HG03354 (cell line): ENCODE data around the gene BRD4.

Experiments
- ATAC-seq: cut with Tn5 transposase; IDR thresholded peaks from one replicate; pipeline ENCODE4 v1.9.1; 2021; ENCODE audit warnings: mild to moderate bottlenecking; ENCODE audit not compliant: unreplicated experiment, poor library complexity, severe bottlenecking

Gene BRD4

GRCh38 chr19:15210323-15210781 is 122.0 kb downstream of the BRD4 start:
- ATAC-seq: no peak

- no peak for ATAC-seq
Observed at GRCh38 chr19:15201374-15202023, 130.8 kb downstream of the BRD4 start.

- no peak for ATAC-seq
Observed at GRCh38 chr19:15200553-15201364, 131.6 kb downstream of the BRD4 start, which contains the start of gene NOTCH3. NOTCH3 (minus strand) TSS chr19:15200995; CDS start chr19:15200905, 90 bp downstream.

GRCh38 chr19:15199661-15200552 is 132.4 kb downstream of the BRD4 start:
- ATAC-seq: no peak

DNA sequence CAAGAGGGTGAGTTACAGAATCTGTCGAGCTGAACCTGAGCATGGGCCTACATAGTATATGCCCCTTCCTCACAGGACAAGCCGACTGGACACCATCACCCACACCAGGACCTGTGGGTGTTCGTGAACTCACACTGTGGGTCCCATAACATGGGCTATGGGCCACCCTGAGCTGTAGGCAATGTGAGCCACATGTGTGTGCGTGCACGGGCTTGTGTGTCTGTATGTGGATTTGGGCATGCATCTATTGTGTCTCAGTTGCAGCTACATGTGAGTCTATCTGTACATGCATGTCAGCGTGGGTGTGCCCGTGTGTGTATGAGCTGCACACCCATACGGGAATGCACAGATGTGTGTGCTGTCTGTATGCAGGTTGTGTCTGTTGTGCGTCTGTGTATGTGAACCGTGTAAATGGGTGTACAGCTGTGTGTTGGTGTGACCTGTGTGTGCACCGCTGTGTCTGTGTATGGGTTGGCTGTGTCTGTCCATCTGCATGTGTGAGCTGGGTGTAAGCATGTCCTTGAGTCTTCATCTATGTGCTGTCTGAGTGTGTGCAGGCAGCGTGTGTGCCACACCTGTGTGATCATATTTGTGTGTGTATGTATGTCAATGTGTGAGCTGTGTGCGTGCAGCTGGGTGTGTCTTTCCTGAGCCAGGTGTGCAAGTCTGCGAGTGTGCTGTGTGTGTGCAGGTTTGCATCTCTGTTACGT is 133.2 kb downstream of the BRD4 start:
- ATAC-seq: no peak

GRCh38 chr19:15197942-15198341 is 134.4 kb downstream of the BRD4 start:
- ATAC-seq: no peak

DNA sequence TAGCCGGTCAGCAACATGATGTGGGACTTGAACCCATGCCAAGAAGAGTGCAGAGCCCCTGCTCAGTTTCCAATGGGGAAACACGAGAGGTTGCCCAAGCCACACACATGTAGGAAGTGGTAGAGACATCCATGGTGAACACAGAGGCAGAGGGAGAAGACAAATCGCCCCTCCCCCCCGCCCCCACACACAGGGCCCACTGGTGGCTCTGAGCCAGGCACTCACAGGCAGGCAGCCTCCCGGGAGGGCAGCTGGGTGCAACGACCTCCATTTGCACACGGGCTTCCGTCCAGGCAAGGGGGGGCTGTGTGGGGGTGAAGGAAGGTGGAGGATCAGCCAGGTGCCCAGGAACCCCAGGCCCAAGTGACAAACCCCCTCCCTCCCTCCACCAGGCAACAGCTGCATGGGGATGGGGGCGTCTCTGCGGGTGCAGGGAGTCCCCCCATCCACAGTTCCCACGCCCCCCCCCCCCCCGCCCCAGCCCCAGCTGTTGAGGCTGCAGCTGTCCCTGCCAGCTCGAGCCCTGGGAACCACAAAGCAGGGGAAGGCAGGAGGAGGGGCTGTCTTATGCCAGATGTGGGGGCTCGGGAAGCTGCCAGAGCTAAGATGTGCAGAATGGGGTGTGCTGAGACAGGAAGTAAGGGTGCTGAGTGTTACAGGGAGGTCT is 134.9 kb downstream of the BRD4 start:
- no peak for ATAC-seq

DNA sequence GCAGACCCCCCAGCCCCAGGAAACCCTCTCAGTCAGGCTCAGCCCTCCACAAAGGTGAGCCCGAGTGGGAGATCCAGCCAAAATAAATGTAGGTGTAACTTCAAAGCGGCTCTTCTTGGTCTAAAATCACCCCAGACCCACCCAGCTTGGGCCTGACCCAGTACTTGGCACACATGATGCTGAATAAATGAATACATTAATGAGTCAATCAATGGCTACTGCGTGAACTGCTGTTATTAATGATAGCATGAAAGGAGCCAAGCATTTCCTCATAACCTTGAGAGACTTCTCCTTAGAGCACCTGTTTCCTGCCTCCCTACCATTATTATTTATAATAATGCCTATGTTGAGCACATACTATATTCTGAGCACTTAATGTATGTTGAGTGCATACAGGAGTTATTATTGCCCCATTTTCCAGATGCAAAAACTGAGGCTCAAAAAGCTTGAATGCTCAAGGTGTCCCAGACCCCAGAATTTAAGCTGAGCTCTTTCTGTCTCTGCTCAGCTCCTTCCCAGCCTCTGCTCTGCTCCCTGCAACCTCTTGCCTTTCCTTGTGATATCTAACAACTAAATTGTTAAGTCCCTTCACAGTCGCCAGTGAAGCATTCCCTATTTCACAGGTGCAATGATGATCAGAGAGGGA is 135.9 kb downstream of the BRD4 start:
- ATAC-seq: no peak

GRCh38 chr19:15195371-15196334 is 136.7 kb downstream of the BRD4 start:
- ATAC-seq: no peak

- ATAC-seq: no peak
Observed at GRCh38 chr19:15194938-15195337, 137.4 kb downstream of the BRD4 start.

DNA sequence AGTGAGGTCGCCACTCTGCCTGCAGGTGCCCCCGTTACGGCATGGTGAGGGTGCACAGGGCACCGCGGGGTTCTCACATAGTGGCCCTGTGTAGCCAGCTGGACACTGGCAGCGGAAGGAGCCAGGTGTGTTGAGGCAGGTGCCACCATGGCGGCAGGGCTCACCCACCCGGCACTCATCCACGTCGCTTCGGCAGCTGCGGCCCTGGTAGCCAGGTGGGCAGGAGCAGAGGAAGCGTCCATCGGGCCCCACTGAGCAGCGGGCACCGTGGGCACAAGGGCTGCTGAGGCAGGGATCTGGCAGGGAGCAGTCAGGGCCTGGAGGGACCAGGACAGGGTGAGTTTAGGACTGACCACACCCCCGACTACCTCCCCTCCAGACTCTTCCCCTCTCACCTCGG is 140.4 kb downstream of the BRD4 start:
- ATAC-seq: no peak

DNA sequence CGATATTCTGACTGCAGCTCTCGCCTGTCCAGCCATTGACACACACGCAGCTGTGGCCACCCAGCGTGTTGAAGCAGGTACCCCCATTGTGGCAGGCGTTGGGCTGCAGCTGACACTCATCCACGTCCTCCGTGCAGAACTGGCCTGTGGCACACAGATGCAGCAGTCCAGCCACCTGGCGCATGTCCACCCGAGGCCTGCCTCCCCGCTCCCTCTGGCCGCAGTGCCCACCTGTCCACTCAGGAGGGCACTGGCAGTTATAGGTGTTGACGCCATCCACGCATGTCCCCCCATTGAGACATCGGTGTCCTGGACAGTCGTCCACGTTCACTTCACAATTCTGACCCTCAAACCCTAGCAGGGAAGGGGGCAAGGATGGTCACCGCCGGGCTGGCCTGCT is 140.8 kb downstream of the BRD4 start:
- ATAC-seq: no peak

GRCh38 chr19:15188851-15189250 is 143.5 kb downstream of the BRD4 start:
- ATAC-seq: no peak

GRCh38 chr19:15187026-15188007 is 145.0 kb downstream of the BRD4 start:
- no peak for ATAC-seq
